ENCODE results near the gene IKZF1. TPM values are rescaled to one million over a fixed set of nuclear protein-coding genes. Genes with fewer than 3 reads are reported as not detected.

IKZF1 gene
- total and polyA plus RNA-seq, 2 of the 4 experiments (the other 2 are of a cell fraction): not detected

GRCh38 chr7:50425318-50425717, 120.8 kb downstream of the IKZF1 start:
- no peak overlapping the region for H3K4me2 ChIP-seq (ENCODE audit: low read depth, low read length)
- no peak overlapping the region for H4K8ac ChIP-seq (ENCODE audit: low read depth in 2 of 2, low read length in 2 of 2)
- in situ Hi-C loops (cut with MboI; ENCODE audit: low sequenced_read_pairs): no loop called here
- H3K4me1 ChIP-seq (ENCODE audit: control insufficient read depth, insufficient read depth, low read length): no peaks in the 10 kb centered on the region
- H2BK5ac ChIP-seq (ENCODE audit: low read depth, low read length, poor library complexity, severe bottlenecking): no peak overlapping the region
- H2AK5ac ChIP-seq (ENCODE audit: low read depth, low read length): no peak overlapping the region
- H2BK20ac ChIP-seq (ENCODE audit: low read depth, low read length): no peak overlapping the region
- H3K4ac ChIP-seq (ENCODE audit: low read depth, low read length): no peak overlapping the region
- CTCF ChIA-PET: no interaction called here
- intact Hi-C loops (cut with micrococcal nuclease): no loop called here
- H3K23ac ChIP-seq (ENCODE audit: low read depth, low read length): no peak overlapping the region
- no peak overlapping the region for H3K9ac ChIP-seq (ENCODE audit: low read depth, low read length)
- no peak overlapping the region for H3K27ac ChIP-seq (ENCODE audit: insufficient read depth, low read length)
- H4K20me1 ChIP-seq (ENCODE audit: insufficient read depth, low read length): no peaks in the 10 kb centered on the region
- H3K9me3 ChIP-seq (ENCODE audit: control insufficient read depth, insufficient read depth, low read length): no peaks in the 10 kb centered on the region
- dilution Hi-C loops (cut with HindIII; ENCODE audit: low sequenced_read_pairs, unreplicated experiment): no loop called here
- H3K79me1 ChIP-seq (ENCODE audit: low read depth in 1 of 2, low read length in 2 of 2): no peaks in the 10 kb centered on the region
- no peak for ATAC-seq (ENCODE audit: low read depth)
- no peak overlapping the region for H2BK15ac ChIP-seq (ENCODE audit: low read depth, low read length)
- H3K14ac ChIP-seq (replicated peaks; ENCODE audit: low read depth, low read length): no peak overlapping the region
- no peak for DNase-seq
- no peak overlapping the region for H2BK120ac ChIP-seq (ENCODE audit: low read depth, low read length)
- no peak overlapping the region for H4K5ac ChIP-seq (ENCODE audit: low read depth, low read length)
- no peaks in the 10 kb centered on the region for H3K27me3 ChIP-seq (ENCODE audit: control insufficient read depth, insufficient read depth, low read length)
- no peak overlapping the region for H3K18ac ChIP-seq (ENCODE audit: low read depth, low read length)
- no peak for TF ChIP-seq MAFK (IDR thresholded peaks at IDR 0.05; ENCODE audit: low read depth, low read length)
- no peak for TF ChIP-seq ELK1 (IDR thresholded peaks at IDR 0.05; ENCODE audit: borderline replicate concordance, low read depth, low read length)
- no peak for TF ChIP-seq FOS (IDR thresholded peaks at IDR 0.05; ENCODE audit: low read depth, low read length)
- TF ChIP-seq MXI1 (IDR thresholded peaks at IDR 0.05; ENCODE audit: borderline replicate concordance, low read depth, low read length): no peak
- TF ChIP-seq CEBPB (IDR thresholded peaks at IDR 0.05; ENCODE audit: low read depth, low read length): no peak
- TF ChIP-seq, protein P1, sequence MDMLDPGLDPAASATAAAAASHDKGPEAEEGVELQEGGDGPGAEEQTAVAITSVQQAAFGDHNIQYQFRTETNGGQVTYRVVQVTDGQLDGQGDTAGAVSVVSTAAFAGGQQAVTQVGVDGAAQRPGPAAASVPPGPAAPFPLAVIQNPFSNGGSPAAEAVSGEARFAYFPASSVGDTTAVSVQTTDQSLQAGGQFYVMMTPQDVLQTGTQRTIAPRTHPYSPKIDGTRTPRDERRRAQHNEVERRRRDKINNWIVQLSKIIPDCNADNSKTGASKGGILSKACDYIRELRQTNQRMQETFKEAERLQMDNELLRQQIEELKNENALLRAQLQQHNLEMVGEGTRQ (IDR thresholded peaks at IDR 0.05; ENCODE audit: low read depth, low read length): no peak
- TF ChIP-seq BHLHE40 (IDR thresholded peaks at IDR 0.05; ENCODE audit: low read depth, low read length): no peak
- TF ChIP-seq CTCF (conservative IDR thresholded peaks at IDR 0.05; ENCODE audit: low read depth, low read length): no peak
- TF ChIP-seq NFE2L2 (IDR thresholded peaks at IDR 0.05; ENCODE audit: low read depth, low read length): no peak
- no peak for TF ChIP-seq POLR2A (IDR thresholded peaks at IDR 0.05; ENCODE audit: low read depth, low read length)
- TF ChIP-seq CHD1 (IDR thresholded peaks at IDR 0.05; ENCODE audit: low read depth, low read length): no peak
- TF ChIP-seq RCOR1 (IDR thresholded peaks at IDR 0.05; ENCODE audit: insufficient replicate concordance, low read length): no peak
- no peak for TF ChIP-seq MAZ (IDR thresholded peaks at IDR 0.05; ENCODE audit: borderline replicate concordance, low read depth, low read length)
- no peak for TF ChIP-seq SMC3 (IDR thresholded peaks at IDR 0.05; ENCODE audit: low read depth, low read length)
- TF ChIP-seq RFX5 (IDR thresholded peaks at IDR 0.05; ENCODE audit: low read depth, low read length): no peak
- TF ChIP-seq RAD21 (IDR thresholded peaks at IDR 0.05; ENCODE audit: low read length): no peak
- no peak overlapping the region for H3K4me3 ChIP-seq (ENCODE audit: insufficient read depth, low read depth, low read length)
- BruUV-seq (replicated peaks): no TSS peak
- no peak overlapping the region for H4K91ac ChIP-seq (ENCODE audit: insufficient read depth, low read depth, low read length)
- H3K56ac ChIP-seq (ENCODE audit: extremely low read depth, insufficient read depth, low read length): no peak overlapping the region
- no peaks in the 10 kb centered on the region for H3K36me3 ChIP-seq (ENCODE audit: control insufficient read depth, insufficient read depth, low read length)
- no peak overlapping the region for H2AK9ac ChIP-seq (replicated peaks; ENCODE audit: low read depth, low read length, poor library complexity)
- WGBS, 2 experiments (ENCODE audit: extremely low coverage in 2 of 2, insufficient read length in 1 of 2): 80% methylated on average over 1 of the region's 6 CpGs; no CpG with 5 or more reads in 1 of the 2 experiments
- H2AFZ ChIP-seq (replicated peaks; ENCODE audit: low read length, poor library complexity): no peak overlapping the region
- POLR2A ChIA-PET (ENCODE audit: unreplicated experiment): no interaction called here
- no peaks in the 10 kb centered on the region for H3K9me1 ChIP-seq (ENCODE audit: insufficient read depth, low read length)
